ENCODE data around the gene RAB43. TPM values are rescaled to one million over a fixed set of nuclear protein-coding genes. Genes with fewer than 3 reads are reported as not detected.

The RAB43 gene
- total RNA-seq, 2 donors from 2014 or later: 26.4 to 53.5 TPM

- Histone ChIP-seq H3K27me3 (replicated peaks; ENCODE audit: insufficient read depth) (no peaks in the 10 kb centered on the region), H3K27ac (no peak overlapping the region), H3K36me3 (peaks cover 70% of the 10 kb centered on the region), H3K4me1 (ENCODE audit: control insufficient read depth in 1 of 2, low read depth in 2 of 2) (no peaks in the 10 kb centered on the region), H3K4me3 (no peak overlapping the region), H3K9me3 (no peaks in the 10 kb centered on the region)
- ATAC-seq (ENCODE audit: insufficient number of reproducible peaks, low FRiP score, low read depth) (no peak), DNase-seq (ENCODE audit: low spot score) (no peak)
- TF ChIP-seq, protein P1, sequence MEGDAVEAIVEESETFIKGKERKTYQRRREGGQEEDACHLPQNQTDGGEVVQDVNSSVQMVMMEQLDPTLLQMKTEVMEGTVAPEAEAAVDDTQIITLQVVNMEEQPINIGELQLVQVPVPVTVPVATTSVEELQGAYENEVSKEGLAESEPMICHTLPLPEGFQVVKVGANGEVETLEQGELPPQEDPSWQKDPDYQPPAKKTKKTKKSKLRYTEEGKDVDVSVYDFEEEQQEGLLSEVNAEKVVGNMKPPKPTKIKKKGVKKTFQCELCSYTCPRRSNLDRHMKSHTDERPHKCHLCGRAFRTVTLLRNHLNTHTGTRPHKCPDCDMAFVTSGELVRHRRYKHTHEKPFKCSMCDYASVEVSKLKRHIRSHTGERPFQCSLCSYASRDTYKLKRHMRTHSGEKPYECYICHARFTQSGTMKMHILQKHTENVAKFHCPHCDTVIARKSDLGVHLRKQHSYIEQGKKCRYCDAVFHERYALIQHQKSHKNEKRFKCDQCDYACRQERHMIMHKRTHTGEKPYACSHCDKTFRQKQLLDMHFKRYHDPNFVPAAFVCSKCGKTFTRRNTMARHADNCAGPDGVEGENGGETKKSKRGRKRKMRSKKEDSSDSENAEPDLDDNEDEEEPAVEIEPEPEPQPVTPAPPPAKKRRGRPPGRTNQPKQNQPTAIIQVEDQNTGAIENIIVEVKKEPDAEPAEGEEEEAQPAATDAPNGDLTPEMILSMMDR (IDR thresholded peaks at IDR 0.05): no peak
Measured at GRCh38 chr3:129132097-129132866, 10.7 kb upstream of the RAB43 start.

DNA sequence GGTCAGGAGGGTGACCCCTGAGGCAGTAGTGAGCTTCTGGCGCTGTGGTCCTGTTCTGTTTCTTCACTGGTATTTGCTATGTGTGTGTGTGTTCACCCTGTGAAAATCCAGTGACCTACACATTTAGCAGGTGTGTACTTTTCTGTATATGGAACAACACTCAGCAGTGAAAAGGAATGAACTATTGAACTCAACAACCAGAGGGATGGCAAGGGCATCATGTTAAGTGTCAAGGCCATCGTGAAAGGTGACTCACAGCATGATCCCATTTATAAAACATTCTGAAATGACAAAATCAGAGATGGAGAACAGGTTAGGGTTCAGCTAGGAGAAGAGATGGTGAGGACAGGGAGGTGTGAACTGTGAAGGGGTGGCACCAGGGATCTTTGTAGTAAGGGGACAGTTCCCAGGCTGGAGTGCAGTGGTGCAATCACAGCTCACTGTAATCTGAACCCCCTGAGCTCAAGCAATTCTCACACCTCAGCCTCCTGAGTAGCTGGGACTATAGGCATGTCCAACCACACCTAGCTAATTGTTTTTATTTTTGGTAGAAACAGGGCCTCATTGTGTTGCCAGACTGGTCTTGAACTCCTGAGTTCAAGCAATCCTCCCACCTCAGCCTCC is 10.0 kb upstream of the RAB43 start:
- H3K9me3 ChIP-seq: no peaks in the 10 kb centered on the region
- peaks cover 66% of the 10 kb centered on the region for H3K36me3 ChIP-seq
- no peak for DNase-seq (ENCODE audit: low spot score)
- H3K4me1 ChIP-seq (ENCODE audit: control insufficient read depth in 1 of 2, low read depth in 2 of 2): no peaks in the 10 kb centered on the region
- no peak for ATAC-seq (ENCODE audit: insufficient number of reproducible peaks, low FRiP score, low read depth)
- no peak overlapping the region for H3K27ac ChIP-seq
- H3K27me3 ChIP-seq (replicated peaks; ENCODE audit: insufficient read depth): no peaks in the 10 kb centered on the region
- H3K4me3 ChIP-seq: no peak overlapping the region
- TF ChIP-seq, protein P1 (IDR thresholded peaks at IDR 0.05): no peak

DNA sequence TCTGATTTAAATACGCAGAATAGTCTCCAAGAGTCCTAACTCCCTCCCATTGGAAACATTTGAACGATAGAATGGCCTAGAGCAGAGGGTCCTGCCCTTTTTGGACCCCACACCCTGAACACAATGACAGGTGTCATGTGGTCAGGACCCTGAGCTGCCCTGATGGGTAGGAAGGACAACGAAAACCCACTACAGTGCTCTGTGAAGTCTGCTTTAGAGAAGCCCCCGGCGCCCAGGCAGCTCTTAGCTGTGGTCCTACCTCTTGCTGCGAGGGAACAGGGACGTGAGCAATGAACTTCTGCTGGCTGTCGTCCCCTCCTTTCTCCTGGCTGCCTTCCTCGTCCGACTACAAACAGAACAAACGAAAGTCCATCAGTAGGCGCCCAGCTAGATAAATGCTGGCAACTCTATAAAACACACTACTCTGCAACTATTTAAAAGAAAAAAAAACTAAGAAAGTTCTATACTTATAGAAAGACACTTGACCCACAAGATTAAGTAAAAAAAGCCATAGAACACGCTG is 8.7 kb upstream of the RAB43 start:
- no peak overlapping the region for H3K27ac ChIP-seq
- no peak overlapping the region for H3K4me3 ChIP-seq
- H3K36me3 ChIP-seq: peaks cover 66% of the 10 kb centered on the region
- DNase-seq (ENCODE audit: low spot score): no peak
- no peaks in the 10 kb centered on the region for H3K27me3 ChIP-seq (replicated peaks; ENCODE audit: insufficient read depth)
- H3K4me1 ChIP-seq (ENCODE audit: control insufficient read depth in 1 of 2, low read depth in 2 of 2): no peaks in the 10 kb centered on the region
- TF ChIP-seq, protein P1 (IDR thresholded peaks at IDR 0.05): no peak
- ATAC-seq (ENCODE audit: insufficient number of reproducible peaks, low FRiP score, low read depth): no peak
- no peaks in the 10 kb centered on the region for H3K9me3 ChIP-seq

DNA sequence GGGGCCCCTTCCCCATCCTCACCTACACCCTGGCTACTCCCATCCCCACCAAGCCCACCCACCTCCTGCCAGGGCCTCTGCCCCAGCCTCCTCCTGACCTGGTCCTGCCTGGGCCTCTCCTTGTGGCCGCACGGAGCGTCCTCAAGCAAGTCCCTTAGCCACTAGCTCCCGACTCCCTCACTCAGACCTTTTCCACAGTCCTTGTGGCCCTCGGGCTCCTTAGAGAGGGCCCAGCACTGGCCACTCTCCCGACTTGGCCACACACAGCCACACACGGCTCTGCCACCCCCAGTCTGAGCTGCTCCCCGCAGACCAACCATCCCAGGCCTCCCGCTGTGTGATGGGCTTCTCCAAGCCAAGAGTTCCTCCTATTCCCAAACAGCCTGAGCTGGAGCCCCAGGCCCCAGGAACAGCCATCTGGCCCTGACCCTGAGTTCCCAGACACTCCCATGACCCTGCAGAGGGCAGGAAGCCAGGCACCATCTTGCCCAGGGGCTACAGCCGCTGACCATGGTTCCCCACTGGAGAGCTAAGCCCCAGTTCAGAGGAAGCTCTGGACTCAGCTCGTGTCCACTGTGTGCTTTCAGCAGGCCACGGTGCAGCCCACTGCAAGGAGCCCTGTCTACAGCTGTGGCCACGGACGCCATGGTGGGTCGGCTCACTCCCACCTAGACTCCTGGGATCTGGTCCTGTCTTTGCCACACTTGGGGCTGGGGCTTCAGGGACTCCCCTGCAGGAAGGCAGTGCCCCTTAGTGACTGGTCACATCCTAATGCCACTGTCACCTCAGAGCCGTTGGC is 7.0 kb upstream of the RAB43 start:
- DNase-seq (ENCODE audit: low spot score) (no peak), ATAC-seq (ENCODE audit: insufficient number of reproducible peaks, low FRiP score, low read depth) (no peak)
- H3K36me3 ChIP-seq: peaks cover 49% of the 10 kb centered on the region
- no peaks in the 10 kb centered on the region for H3K9me3 ChIP-seq
- no peak overlapping the region for H3K4me3 ChIP-seq
- H3K27ac ChIP-seq: no peak overlapping the region
- no peaks in the 10 kb centered on the region for H3K4me1 ChIP-seq (ENCODE audit: control insufficient read depth in 1 of 2, low read depth in 2 of 2)
- no peaks in the 10 kb centered on the region for H3K27me3 ChIP-seq (replicated peaks; ENCODE audit: insufficient read depth)
- TF ChIP-seq, protein P1 (IDR thresholded peaks at IDR 0.05): no peak

All from thoracic aorta (tissue), 2 donors.